G401.6 (cell line): ENCODE results near the gene ACTMAP.

ENCODE experiments used
- FAIRE-seq: peaks from 2 replicates; lab custom pipeline; 2012; peaks lifted over from hg19 to GRCh38; lab: Jason Lieb, UNC

ACTMAP gene

GRCh38 chr19:40693150-40693788 is 57.0 kb downstream of the ACTMAP start:
- FAIRE-seq: no peak

DNA sequence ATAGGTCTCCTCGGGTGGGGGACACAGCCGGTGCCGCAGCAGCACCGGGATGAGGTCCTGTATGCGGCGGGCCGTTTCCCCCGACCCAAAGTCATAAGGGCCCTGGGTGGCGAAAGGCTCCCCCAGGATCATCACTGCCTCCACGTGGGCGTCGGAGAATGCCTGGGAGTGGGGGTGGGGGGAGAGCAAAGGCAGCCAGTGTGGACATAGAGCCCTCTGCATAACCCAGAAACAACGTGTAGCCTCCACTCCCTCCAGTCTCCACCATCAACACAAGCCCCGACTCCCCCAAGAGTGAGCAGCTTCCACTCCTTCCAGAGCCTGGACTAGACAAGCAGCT is 58.1 kb downstream of the ACTMAP start:
- FAIRE-seq: no peak

- FAIRE-seq: no peak
Measured at GRCh38 chr19:40691421-40692211, 58.7 kb downstream of the ACTMAP start.
